Measurements from ENCODE around the gene TRIP10. TPM values are rescaled to one million over a fixed set of nuclear protein-coding genes. Genes with fewer than 3 reads are reported as not detected.

Gene TRIP10
- total and polyA plus RNA-seq, 11 donors: 62.5 to 172 (median 85.8) TPM

DNA sequence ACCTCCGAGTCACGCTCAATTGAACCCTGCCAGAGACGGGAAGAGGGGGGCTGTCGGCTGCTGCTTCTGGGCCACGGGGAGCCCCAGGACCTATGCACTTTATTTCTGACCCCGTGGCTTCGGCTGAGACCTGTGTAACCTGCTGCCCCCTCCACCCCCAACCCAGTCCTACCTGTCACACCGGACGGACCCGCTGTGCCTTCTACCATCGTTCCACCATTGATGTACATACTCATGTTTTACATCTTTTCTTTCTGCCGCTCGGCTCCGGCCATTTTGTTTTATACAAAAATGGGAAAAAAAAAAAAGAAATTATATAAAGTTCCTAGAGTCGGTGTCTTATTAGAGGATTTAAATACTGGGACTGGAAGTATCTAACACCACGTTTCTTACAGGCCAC, 11.7 kb downstream of the TRIP10 start:
- no peak for ATAC-seq
- Histone ChIP-seq H3K27ac (no peak overlapping the region), H3K27me3 (no peaks in the 10 kb centered on the region), H3K36me3 (peaks cover 0 to 66% (median 64%) of the 10 kb centered on the region in 9 donors), H3K4me1 (peaks cover 0 to 19% (median 8%) of the 10 kb centered on the region in 12 donors), H3K4me3 (no peak overlapping the region), H3K9me3 (no peaks in the 10 kb centered on the region)
- WGBS, 4 donors: 93 to 95% (median 94%) methylated on average over 16 of the region's 16 CpGs
- no peak for DNase-seq
- intact Hi-C loops (cut with DNase I): loop anchor here in 2 of 10 donors (5.0 to 10.0 kb wide), 2 partner anchors 116 to 119 kb away; no protein-coding TSS in a partner anchor
- TF ChIP-seq, protein P1, sequence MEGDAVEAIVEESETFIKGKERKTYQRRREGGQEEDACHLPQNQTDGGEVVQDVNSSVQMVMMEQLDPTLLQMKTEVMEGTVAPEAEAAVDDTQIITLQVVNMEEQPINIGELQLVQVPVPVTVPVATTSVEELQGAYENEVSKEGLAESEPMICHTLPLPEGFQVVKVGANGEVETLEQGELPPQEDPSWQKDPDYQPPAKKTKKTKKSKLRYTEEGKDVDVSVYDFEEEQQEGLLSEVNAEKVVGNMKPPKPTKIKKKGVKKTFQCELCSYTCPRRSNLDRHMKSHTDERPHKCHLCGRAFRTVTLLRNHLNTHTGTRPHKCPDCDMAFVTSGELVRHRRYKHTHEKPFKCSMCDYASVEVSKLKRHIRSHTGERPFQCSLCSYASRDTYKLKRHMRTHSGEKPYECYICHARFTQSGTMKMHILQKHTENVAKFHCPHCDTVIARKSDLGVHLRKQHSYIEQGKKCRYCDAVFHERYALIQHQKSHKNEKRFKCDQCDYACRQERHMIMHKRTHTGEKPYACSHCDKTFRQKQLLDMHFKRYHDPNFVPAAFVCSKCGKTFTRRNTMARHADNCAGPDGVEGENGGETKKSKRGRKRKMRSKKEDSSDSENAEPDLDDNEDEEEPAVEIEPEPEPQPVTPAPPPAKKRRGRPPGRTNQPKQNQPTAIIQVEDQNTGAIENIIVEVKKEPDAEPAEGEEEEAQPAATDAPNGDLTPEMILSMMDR (IDR thresholded peaks at IDR 0.05): no peak
- no peak for TF ChIP-seq POLR2A (IDR thresholded peaks at IDR 0.05)

DNA sequence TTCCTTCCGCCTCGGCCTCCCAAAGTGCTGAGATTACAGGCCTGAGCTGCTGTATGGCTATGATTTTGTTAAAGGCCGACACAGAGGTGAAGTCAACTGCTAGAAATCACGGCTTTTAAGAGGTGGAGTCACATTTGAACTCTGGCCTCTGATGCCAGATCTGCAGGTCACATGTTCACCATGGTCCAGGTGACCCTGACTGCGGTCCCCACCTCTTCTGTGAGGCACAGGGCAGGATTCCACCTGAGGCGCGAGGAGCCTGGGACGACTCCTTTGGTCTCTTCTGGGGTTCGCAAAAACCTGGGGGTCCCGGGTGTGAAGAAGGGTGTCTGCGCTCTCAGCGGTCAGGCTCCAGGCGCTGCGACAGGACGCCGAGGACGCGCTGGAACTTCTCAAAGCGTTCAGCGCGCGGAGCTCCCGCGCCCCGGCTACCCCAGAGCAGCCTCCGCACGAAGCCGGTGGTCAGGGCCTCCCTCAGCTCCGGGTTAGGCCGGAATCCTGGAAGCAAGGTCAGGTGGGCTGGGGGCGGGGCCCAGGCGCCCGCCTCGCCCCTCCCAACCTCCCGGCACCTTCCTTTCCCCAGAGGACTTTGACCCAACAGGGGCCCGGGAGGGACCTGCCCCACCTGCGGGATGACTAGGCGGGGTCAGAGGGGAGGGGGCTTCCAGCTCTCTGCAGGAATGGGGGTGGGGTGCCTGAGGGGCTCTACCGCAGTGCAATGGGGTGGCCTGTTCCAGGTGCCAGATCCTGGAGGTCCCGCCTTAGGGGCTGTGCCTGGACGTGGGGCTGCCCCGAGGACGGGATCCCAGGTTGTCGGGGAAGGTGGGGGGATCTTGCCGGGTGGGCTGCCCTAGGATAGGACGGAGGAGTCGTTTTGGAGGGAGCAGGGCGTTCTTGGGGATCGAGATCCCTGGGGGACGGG, 13.0 kb downstream of the TRIP10 start:
- Histone ChIP-seq H3K4me1 (peaks cover 0 to 16% (median 8%) of the 10 kb centered on the region in 12 donors), H3K27me3 (no peaks in the 10 kb centered on the region), H3K27ac (peak overlapping the region in 4 of 12 donors; percentile 25 to 72 (median 48)), H3K4me3 (peak overlapping the region in 9 of 12 donors; percentile 39 to 56 (median 49)), H3K9me3 (no peaks in the 10 kb centered on the region), H3K36me3 (peaks cover 0 to 53% (median 51%) of the 10 kb centered on the region in 9 donors)
- intact Hi-C loops (cut with DNase I): loop anchor here in 3 of 10 donors (1.0 to 10.0 kb wide), 3 partner anchors 13 to 120 kb away; partner anchors contain the start of gene TRIP10 (in 1 of the 3)
- ATAC-seq (peak in 2 of 4 donors; percentile 1 to 5), DNase-seq (no peak)
- 67 to 72% (median 71%) methylated on average over 45 to 50 of the region's 50 CpGs for WGBS, 4 donors
- no peak for TF ChIP-seq POLR2A (IDR thresholded peaks at IDR 0.05)
- TF ChIP-seq, protein P1 (IDR thresholded peaks at IDR 0.05): no peak

DNA sequence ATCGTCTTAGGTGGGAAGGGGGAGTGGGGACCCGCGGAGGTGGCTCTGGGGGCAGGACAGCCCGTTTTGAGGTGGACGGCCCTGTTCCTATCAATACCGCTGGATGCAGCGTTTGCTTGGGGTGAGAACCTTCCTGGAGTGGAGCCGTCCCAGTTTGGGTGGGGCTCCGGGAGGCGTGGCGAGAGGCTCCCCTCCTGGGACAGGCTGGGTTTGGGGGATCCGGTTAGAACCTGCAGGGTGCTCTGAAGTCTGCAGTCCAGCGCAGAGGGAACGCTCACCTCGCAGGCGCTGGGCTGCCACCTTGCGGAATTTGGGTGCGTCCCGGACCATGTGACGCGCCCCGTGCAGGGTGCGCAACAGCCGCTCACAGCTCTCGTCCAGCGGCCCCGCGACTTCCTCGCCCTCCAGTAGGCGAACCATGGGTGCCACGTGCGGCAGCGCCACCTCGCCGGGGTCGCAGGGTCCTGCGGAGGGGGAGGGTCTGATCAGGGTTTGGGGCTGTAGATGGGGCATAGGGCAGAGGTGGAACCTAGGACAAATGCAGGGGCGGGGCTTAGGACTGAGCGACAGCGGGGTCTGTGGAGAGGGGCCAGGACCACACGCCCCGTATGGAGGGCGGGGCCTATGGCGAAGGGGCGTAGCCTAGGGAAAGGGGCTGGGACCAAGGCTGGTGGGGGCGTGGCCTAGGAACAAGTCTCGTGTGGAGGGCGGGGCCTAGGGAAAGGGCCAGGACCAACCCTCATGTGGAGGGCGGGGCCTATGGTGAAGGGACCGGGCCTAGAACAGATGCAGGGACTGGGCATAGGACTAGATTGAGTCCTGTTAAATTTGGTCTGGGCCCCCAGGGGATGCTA, 13.9 kb downstream of the TRIP10 start:
- Histone ChIP-seq H3K4me3 (peak overlapping the region in 10 of 12 donors; percentile 39 to 56 (median 48)), H3K27me3 (no peaks in the 10 kb centered on the region), H3K4me1 (peaks cover 0 to 16% (median 8%) of the 10 kb centered on the region in 12 donors), H3K36me3 (peaks cover 0 to 44% (median 42%) of the 10 kb centered on the region in 9 donors), H3K27ac (peak overlapping the region in 8 of 12 donors; percentile 9 to 72 (median 48)), H3K9me3 (no peaks in the 10 kb centered on the region)
- WGBS, 4 donors: 4 to 11% (median 7%) methylated on average over 34 to 50 of the region's 50 CpGs
- ATAC-seq (peak; percentile 79 to 90 (median 85)), DNase-seq (peak; percentile 67 to 90 (median 81))
- intact Hi-C loops (cut with DNase I): loop anchor here in 3 of 10 donors (1.0 to 10.0 kb wide), 3 partner anchors 14 to 121 kb away; partner anchors contain the start of gene TRIP10 (in 1 of the 3)
- TF ChIP-seq, protein P1 (IDR thresholded peaks at IDR 0.05): peak; percentile 29 to 64 (median 49)
- no peak for TF ChIP-seq POLR2A (IDR thresholded peaks at IDR 0.05)

Data from heart left ventricle (tissue), 16 donors.